ENCODE data around the gene DCDC2. TPM values are rescaled to one million over a fixed set of nuclear protein-coding genes. Genes with fewer than 3 reads are reported as not detected.
A peak's percentile ranks its signal among the peaks of the same experiment; 100 is the strongest.

Gene DCDC2
- total and polyA plus RNA-seq, 2 donors (not counting 1 experiment from before 2014, with no cell fraction given) = not detected

DNA sequence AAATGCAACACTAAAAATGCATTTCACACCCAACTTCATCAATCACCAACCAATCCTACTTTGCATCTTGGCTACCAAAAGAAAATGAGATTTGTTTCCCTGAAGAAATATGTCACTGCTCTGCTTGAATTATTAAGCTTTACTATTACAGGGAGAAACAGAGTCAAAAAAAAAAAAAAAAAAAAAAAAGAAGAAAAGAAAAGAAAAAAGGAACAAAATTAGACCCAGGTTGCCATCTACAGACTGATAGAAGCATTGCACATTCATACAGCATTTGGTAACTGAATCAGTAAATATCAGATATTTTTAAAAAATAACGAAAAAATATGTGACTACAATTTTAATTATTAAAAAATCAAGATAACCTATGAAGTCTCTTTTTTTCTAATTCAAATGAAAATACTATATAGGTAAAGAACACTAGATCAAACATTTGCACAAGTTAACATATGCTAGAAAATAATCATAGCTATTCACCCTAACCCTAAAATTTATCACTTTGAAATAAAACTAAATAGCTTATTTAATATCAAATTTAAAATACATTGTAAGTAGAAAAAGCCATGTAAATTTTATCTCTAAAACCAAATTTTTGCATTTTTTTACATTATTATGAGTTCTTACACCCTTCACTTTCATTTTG lies 83.3 kb downstream of the DCDC2 start:
- Histone ChIP-seq H2AFZ (ENCODE audit: insufficient read depth, low read depth, low read length, poor library complexity, severe bottlenecking) (no peak overlapping the region), H3K79me2 (ENCODE audit: control insufficient read depth, insufficient read depth, low read length) (no peaks in the 10 kb centered on the region), H3K4me1 (ENCODE audit: control insufficient read depth in 2 of 2, insufficient read depth in 2 of 2, low read length in 2 of 2) (no peaks in the 10 kb centered on the region), H3K4me3 (ENCODE audit: control extremely low read depth in 1 of 5, extremely low read depth in 1 of 5, insufficient read depth in 1 of 5, low read depth in 2 of 5, low read length in 4 of 5) (no peak overlapping the region), H3K36me3 (replicated peaks in 1 of 2; ENCODE audit: control extremely low read depth in 1 of 2, control insufficient read depth in 1 of 2, extremely low read depth in 1 of 2, insufficient read depth in 2 of 2, low read length in 1 of 2) (no peaks in the 10 kb centered on the region), H3K9me3 (ENCODE audit: control extremely low read depth in 1 of 3, control insufficient read depth in 2 of 3, insufficient read depth in 1 of 3, low read length in 2 of 3) (peaks cover 0 to 3% (median 0%) of the 10 kb centered on the region in 3 donors), H3K9ac (ENCODE audit: low read length) (no peak overlapping the region), H4K20me1 (ENCODE audit: control insufficient read depth, insufficient read depth, low read length, poor library complexity, severe bottlenecking) (no peaks in the 10 kb centered on the region), H3K4me2 (replicated peaks; ENCODE audit: low read depth, low read length, poor library complexity, severe bottlenecking) (no peak overlapping the region), H3K27me3 (replicated peaks in 1 of 4; ENCODE audit: control extremely low read depth in 1 of 4, control insufficient read depth in 3 of 4, insufficient read depth in 4 of 4, low read length in 3 of 4) (peaks cover 0 to 14% (median 2%) of the 10 kb centered on the region in 4 experiments), H3K27ac (ENCODE audit: low read length in 2 of 2) (no peak overlapping the region)
- ATAC-seq (ENCODE audit: low read depth) (no peak), DNase-seq (no peak)
- Mint-ChIP-seq H3K4me3 (no peak overlapping the region), H3K27ac (no peak overlapping the region), H3K4me1 (peaks cover 2% of the 10 kb centered on the region), H3K9me3 (ENCODE audit: insufficient read depth) (no peaks in the 10 kb centered on the region), H3K27me3 (peaks cover 11% of the 10 kb centered on the region)
- intact Hi-C loops (cut with micrococcal nuclease) = no loop called here
- WGBS (ENCODE audit: insufficient coverage) = no CpG with 5 or more reads among the region's 1 CpG
- ChIA-PET CTCF (interaction anchor here (0.6 to 1.3 kb wide), 4 partner anchors 9 to 289 kb away, joined by 3 to 7 read pairs (median 4); no protein-coding TSS in a partner anchor), POLR2A (interaction anchor here (0.6 kb wide), 1 partner anchor 447 kb away, joined by 9 read pairs; no protein-coding TSS in a partner anchor)
- TF ChIP-seq, protein P1, sequence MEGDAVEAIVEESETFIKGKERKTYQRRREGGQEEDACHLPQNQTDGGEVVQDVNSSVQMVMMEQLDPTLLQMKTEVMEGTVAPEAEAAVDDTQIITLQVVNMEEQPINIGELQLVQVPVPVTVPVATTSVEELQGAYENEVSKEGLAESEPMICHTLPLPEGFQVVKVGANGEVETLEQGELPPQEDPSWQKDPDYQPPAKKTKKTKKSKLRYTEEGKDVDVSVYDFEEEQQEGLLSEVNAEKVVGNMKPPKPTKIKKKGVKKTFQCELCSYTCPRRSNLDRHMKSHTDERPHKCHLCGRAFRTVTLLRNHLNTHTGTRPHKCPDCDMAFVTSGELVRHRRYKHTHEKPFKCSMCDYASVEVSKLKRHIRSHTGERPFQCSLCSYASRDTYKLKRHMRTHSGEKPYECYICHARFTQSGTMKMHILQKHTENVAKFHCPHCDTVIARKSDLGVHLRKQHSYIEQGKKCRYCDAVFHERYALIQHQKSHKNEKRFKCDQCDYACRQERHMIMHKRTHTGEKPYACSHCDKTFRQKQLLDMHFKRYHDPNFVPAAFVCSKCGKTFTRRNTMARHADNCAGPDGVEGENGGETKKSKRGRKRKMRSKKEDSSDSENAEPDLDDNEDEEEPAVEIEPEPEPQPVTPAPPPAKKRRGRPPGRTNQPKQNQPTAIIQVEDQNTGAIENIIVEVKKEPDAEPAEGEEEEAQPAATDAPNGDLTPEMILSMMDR (IDR thresholded peaks at IDR 0.05) = peak; percentile 83
- TF ChIP-seq EZH2 (IDR thresholded peaks at IDR 0.05; ENCODE audit: borderline replicate concordance, insufficient read depth, low read depth, low read length, poor library complexity, severe bottlenecking) = no peak

GRCh38 chr6:24273096-24273870 lies 84.6 kb downstream of the DCDC2 start:
- DNase-seq = no peak
- 64% methylated on average over 4 of the region's 7 CpGs for WGBS (ENCODE audit: insufficient coverage)
- Mint-ChIP-seq H3K4me3 (no peak overlapping the region), H3K27ac (no peak overlapping the region), H3K9me3 (ENCODE audit: insufficient read depth) (no peaks in the 10 kb centered on the region), H3K27me3 (peaks cover 10% of the 10 kb centered on the region), H3K4me1 (peaks cover 2% of the 10 kb centered on the region)
- no peak overlapping the region for H2AFZ ChIP-seq (ENCODE audit: insufficient read depth, low read depth, low read length, poor library complexity, severe bottlenecking)
- ATAC-seq (ENCODE audit: low read depth) = no peak
- POLR2A ChIA-PET = no interaction called here
- no peaks in the 10 kb centered on the region for H4K20me1 ChIP-seq (ENCODE audit: control insufficient read depth, insufficient read depth, low read length, poor library complexity, severe bottlenecking)
- H3K27ac ChIP-seq (ENCODE audit: low read length in 2 of 2) = no peak overlapping the region
- peaks cover 0 to 4% (median 1%) of the 10 kb centered on the region in 4 experiments for H3K27me3 ChIP-seq (replicated peaks in 1 of 4; ENCODE audit: control extremely low read depth in 1 of 4, control insufficient read depth in 3 of 4, insufficient read depth in 4 of 4, low read length in 3 of 4)
- no peaks in the 10 kb centered on the region for H3K36me3 ChIP-seq (replicated peaks in 1 of 2; ENCODE audit: control extremely low read depth in 1 of 2, control insufficient read depth in 1 of 2, extremely low read depth in 1 of 2, insufficient read depth in 2 of 2, low read length in 1 of 2)
- intact Hi-C loops (cut with micrococcal nuclease) = no loop called here
- no peak overlapping the region for H3K4me2 ChIP-seq (replicated peaks; ENCODE audit: low read depth, low read length, poor library complexity, severe bottlenecking)
- no peaks in the 10 kb centered on the region for H3K4me1 ChIP-seq (ENCODE audit: control insufficient read depth in 2 of 2, insufficient read depth in 2 of 2, low read length in 2 of 2)
- no peaks in the 10 kb centered on the region for H3K9me3 ChIP-seq (ENCODE audit: control extremely low read depth in 1 of 3, control insufficient read depth in 2 of 3, insufficient read depth in 1 of 3, low read length in 2 of 3)
- no peak overlapping the region for H3K9ac ChIP-seq (ENCODE audit: low read length)
- CTCF ChIA-PET = no interaction called here
- no peak overlapping the region for H3K4me3 ChIP-seq (ENCODE audit: control extremely low read depth in 1 of 5, extremely low read depth in 1 of 5, insufficient read depth in 1 of 5, low read depth in 2 of 5, low read length in 4 of 5)
- H3K79me2 ChIP-seq (ENCODE audit: control insufficient read depth, insufficient read depth, low read length) = no peaks in the 10 kb centered on the region
- no peak for TF ChIP-seq EZH2 (IDR thresholded peaks at IDR 0.05; ENCODE audit: borderline replicate concordance, insufficient read depth, low read depth, low read length, poor library complexity, severe bottlenecking)
- TF ChIP-seq, protein P1 (IDR thresholded peaks at IDR 0.05) = no peak
